Measurements from ENCODE around the gene ABCC1.
"Not testable (repeated sequence)": the region's sequence is repeated elsewhere in the genome, so short reads cannot be mapped to it uniquely, and the experiment has no call there.

Gene ABCC1

GRCh38 chr16:15949210-15950160, at the start of gene ABCC1:
Gene ABCC1 (plus strand): TSS chr16:15949616. CDS start chr16:15949752, 136 bp downstream.
- DNase-seq = peak; percentile 67

- no peak for DNase-seq
Measured at GRCh38 chr16:15900357-15900756, 49.1 kb upstream of the ABCC1 start.

- no peak for DNase-seq
Measured at GRCh38 chr16:15900901-15901500, 48.4 kb upstream of the ABCC1 start.

- no peak for DNase-seq
Measured at GRCh38 chr16:15903960-15904359, 45.5 kb upstream of the ABCC1 start.

- DNase-seq = no peak
Measured at GRCh38 chr16:15906439-15906838, 43.0 kb upstream of the ABCC1 start.

- DNase-seq = no peak
Measured at GRCh38 chr16:15907863-15908478, 41.4 kb upstream of the ABCC1 start.

- no peak for DNase-seq
Measured at GRCh38 chr16:15911198-15911597, 38.2 kb upstream of the ABCC1 start.

- no peak for DNase-seq
Measured at GRCh38 chr16:15913046-15913698, 36.2 kb upstream of the ABCC1 start.

- DNase-seq = no peak
Measured at GRCh38 chr16:15915555-15916081, 33.8 kb upstream of the ABCC1 start.

GRCh38 chr16:15916323-15916722, 33.1 kb upstream of the ABCC1 start:
- no peak for DNase-seq

GRCh38 chr16:15918314-15918713, 31.1 kb upstream of the ABCC1 start:
- DNase-seq = not testable (repeated sequence)

GRCh38 chr16:15919331-15919730, 30.1 kb upstream of the ABCC1 start:
- no peak for DNase-seq

GRCh38 chr16:15924996-15925395, 24.4 kb upstream of the ABCC1 start:
- no peak for DNase-seq

GRCh38 chr16:15925631-15926030, 23.8 kb upstream of the ABCC1 start:
- DNase-seq = no peak

- DNase-seq = no peak
Measured at GRCh38 chr16:15928261-15929104, 20.9 kb upstream of the ABCC1 start.

- no peak for DNase-seq
Measured at GRCh38 chr16:15932939-15933338, 16.5 kb upstream of the ABCC1 start.

- no peak for DNase-seq
Measured at GRCh38 chr16:15933781-15934180, 15.6 kb upstream of the ABCC1 start.

GRCh38 chr16:15934991-15935390, 14.4 kb upstream of the ABCC1 start:
- no peak for DNase-seq

- not testable (repeated sequence) for DNase-seq
Measured at GRCh38 chr16:15936809-15937208, 12.6 kb upstream of the ABCC1 start.

- DNase-seq = no peak
Measured at GRCh38 chr16:15942931-15943690, 6.3 kb upstream of the ABCC1 start.

Measured in eye (tissue), 1 donor.